ENCODE results near the gene RBM34.
"Not testable (repeated sequence)": the region's sequence is repeated elsewhere in the genome, so short reads cannot be mapped to it uniquely, and the experiment has no call there.

GRCh38 chr1:235159284-235159683, 1.8 kb downstream of the RBM34 start:
- not testable (repeated sequence) for TF ChIP-seq CTCF (conservative IDR thresholded peaks at IDR 0.05); ZFX (IDR thresholded peaks at IDR 0.05)

All from C4-2B (cell line).